Smooth muscle cell (in vitro differentiated cells): ENCODE measurements around the gene OAF. TPM values are rescaled to one million over a fixed set of nuclear protein-coding genes. Genes with fewer than 3 reads are reported as not detected.

ENCODE experiments used
- DNase-seq: peaks from one replicate; lab custom pipeline; 2025; ENCODE audit not compliant: unreplicated experiment; lab: John Stamatoyannopoulos, UW
- H2AFZ ChIP-seq: fragments of 200-600 bp; sonication (generic); 2 replicates; pipeline ENCODE4 v1.6.0; 2016; ENCODE audit warnings: antibody characterized with exemption, low read depth, mild to moderate bottlenecking
- H3F3A ChIP-seq: fragments of 200-600 bp; sonication (generic); 2 replicates; pipeline ENCODE4 v1.6.0; 2017; ENCODE audit warnings: antibody characterized with exemption, low read depth
- H3K27ac ChIP-seq: fragments of 200-600 bp; sonication (generic); 2 replicates; pipeline ENCODE4 v1.5.1; 2016; ENCODE audit warnings: low read depth, mild to moderate bottlenecking
- H3K27me3 ChIP-seq: fragments of 200-600 bp; sonication (generic); 2 replicates; pipeline ENCODE4 v1.6.1; 2016; ENCODE audit warnings: low read depth, mild to moderate bottlenecking
- H3K36me3 ChIP-seq: fragments of 200-600 bp; sonication (generic); 2 replicates; pipeline ENCODE4 v1.5.1; 2016; ENCODE audit warnings: low read depth
- H3K4me1 ChIP-seq: fragments of 200-600 bp; sonication (generic); 2 replicates; pipeline ENCODE4 v1.5.1; 2016; ENCODE audit warnings: low read depth
- H3K4me2 ChIP-seq: fragments of 200-600 bp; sonication (generic); 2 replicates; pipeline ENCODE4 v1.6.0; 2016; ENCODE audit warnings: mild to moderate bottlenecking
- H3K4me3 ChIP-seq: fragments of 200-600 bp; sonication (generic); 2 replicates; pipeline ENCODE4 v1.5.1; 2016; ENCODE audit warnings: mild to moderate bottlenecking
- H3K79me2 ChIP-seq: fragments of 200-600 bp; sonication (generic); 2 replicates; pipeline ENCODE4 v1.6.0; 2016; ENCODE audit warnings: low read depth, mild to moderate bottlenecking
- H3K9ac ChIP-seq: fragments of 200-600 bp; sonication (generic); 2 replicates; pipeline ENCODE4 v1.6.0; 2016; ENCODE audit warnings: low read depth
- H3K9me3 ChIP-seq: fragments of 200-600 bp; sonication (generic); replicated peaks from 2 replicates; pipeline ENCODE4 v1.5.1; 2016; ENCODE audit warnings: low read depth
- H4K20me1 ChIP-seq: fragments of 200-600 bp; sonication (generic); 2 replicates; pipeline ENCODE4 v1.6.0; 2016; ENCODE audit warnings: low read depth
- CTCF ChIP-seq: fragments of 200-600 bp; sonication (generic); IDR thresholded peaks from 2 replicates; pipeline ENCODE4 v1.5.1; 2017; ENCODE audit warnings: borderline replicate concordance, mild to moderate bottlenecking, antibody characterized with exemption; ENCODE audit not compliant: insufficient read depth, poor library complexity, severe bottlenecking
- WGBS: methylation state at CpG from one replicate; pipeline ENCODE4 v1.1.7; 2016; ENCODE audit warnings: low lambda C conversion rate; 5-methylcytosine and 5-hydroxymethylcytosine counted together
- polyA plus RNA-seq: library from polyadenylated mRNA; unstranded; fragments of >200 nt; fragmentation: Nextera tagmentation; extraction: Ambion mirVana; gene quantifications from 2 replicates; pipeline ENCODE4 v1.2.1, GENCODE V29; 2016
- total RNA-seq: library from RNA; depleted of rRNA; stranded (reverse); fragments of >200 nt; gene quantifications from 2 replicates; pipeline ENCODE4 v1.2.3, GENCODE V29; 2014

The OAF gene
- total and polyA plus RNA-seq, 2 experiments from 2014 or later: 41.6 to 112 TPM

- H3K27me3 ChIP-seq: peaks cover 14% of the 10 kb centered on the region
- no peaks in the 10 kb centered on the region for H3K79me2 ChIP-seq
- H3K9me3 ChIP-seq: no peaks in the 10 kb centered on the region
- no peak overlapping the region for H3K4me3 ChIP-seq
- H3K4me1 ChIP-seq: peaks cover 4% of the 10 kb centered on the region
- H3K27ac ChIP-seq: no peak overlapping the region
- H3K36me3 ChIP-seq: no peaks in the 10 kb centered on the region
- H3K4me2 ChIP-seq: no peak overlapping the region
- DNase-seq: no peak
- no peak overlapping the region for H3K9ac ChIP-seq
- TF ChIP-seq CTCF: no peak
- no peak overlapping the region for H2AFZ ChIP-seq
- no peaks in the 10 kb centered on the region for H4K20me1 ChIP-seq
- H3F3A ChIP-seq: no peaks in the 10 kb centered on the region
These were observed 50.5 kb downstream of the OAF start for GRCh38 chr11:120261321-120261720.

- H3K27ac ChIP-seq: no peak overlapping the region
- TF ChIP-seq CTCF: no peak
- H3K27me3 ChIP-seq: peaks cover 11% of the 10 kb centered on the region
These were observed 51.1 kb downstream of the OAF start for GRCh38 chr11:120261931-120262330.

GRCh38 chr11:120267319-120267718 is 56.5 kb downstream of the OAF start:
- DNase-seq: no peak
- no peak overlapping the region for H2AFZ ChIP-seq
- no peaks in the 10 kb centered on the region for H4K20me1 ChIP-seq
- H3K36me3 ChIP-seq: no peaks in the 10 kb centered on the region
- no peak overlapping the region for H3K27ac ChIP-seq
- H3K4me1 ChIP-seq: no peaks in the 10 kb centered on the region
- no peak overlapping the region for H3K4me2 ChIP-seq
- H3F3A ChIP-seq: no peaks in the 10 kb centered on the region
- no peaks in the 10 kb centered on the region for H3K9me3 ChIP-seq
- H3K9ac ChIP-seq: no peak overlapping the region
- TF ChIP-seq CTCF: no peak
- 92% methylated on average over 2 of the region's 2 CpGs for WGBS
- H3K27me3 ChIP-seq: peaks cover 9% of the 10 kb centered on the region
- H3K4me3 ChIP-seq: no peak overlapping the region
- H3K79me2 ChIP-seq: no peaks in the 10 kb centered on the region

More at GRCh38 chr11:120261931-120262330, 51.1 kb downstream of the OAF start:
- no peaks in the 10 kb centered on the region for H3K79me2 ChIP-seq
- H3K36me3 ChIP-seq: no peaks in the 10 kb centered on the region
- no peaks in the 10 kb centered on the region for H3K9me3 ChIP-seq
- H4K20me1 ChIP-seq: no peaks in the 10 kb centered on the region
- peaks cover 4% of the 10 kb centered on the region for H3K4me1 ChIP-seq
- H3F3A ChIP-seq: no peaks in the 10 kb centered on the region
- DNase-seq: no peak
- H2AFZ ChIP-seq: no peak overlapping the region
- no peak overlapping the region for H3K4me3 ChIP-seq
- H3K4me2 ChIP-seq: no peak overlapping the region
- WGBS: 81% methylated on average over 3 of the region's 3 CpGs
- H3K9ac ChIP-seq: no peak overlapping the region

- H3K9ac ChIP-seq: no peak overlapping the region
- WGBS: 89% methylated on average over 5 of the region's 5 CpGs
- peaks cover 9% of the 10 kb centered on the region for H3K27me3 ChIP-seq
- no peaks in the 10 kb centered on the region for H3K4me1 ChIP-seq
- no peak overlapping the region for H3K4me3 ChIP-seq
- no peaks in the 10 kb centered on the region for H3F3A ChIP-seq
- TF ChIP-seq CTCF: no peak
- DNase-seq: no peak
- H3K9me3 ChIP-seq: no peaks in the 10 kb centered on the region
- no peaks in the 10 kb centered on the region for H3K79me2 ChIP-seq
- no peak overlapping the region for H3K4me2 ChIP-seq
- H4K20me1 ChIP-seq: no peaks in the 10 kb centered on the region
- H3K36me3 ChIP-seq: no peaks in the 10 kb centered on the region
- H3K27ac ChIP-seq: no peak overlapping the region
- H2AFZ ChIP-seq: no peak overlapping the region
These were observed 57.9 kb downstream of the OAF start for GRCh38 chr11:120268686-120269085.
